Lower lobe of right lung (tissue), 2 donors: ENCODE results near the gene ABCF1. TPM values are rescaled to one million over a fixed set of nuclear protein-coding genes. Genes with fewer than 3 reads are reported as not detected.
A peak's percentile ranks its signal among the peaks of the same experiment; 100 is the strongest.

Experiments used
- ATAC-seq, 2 donors: fragments of 200-7000 bp; cut with Tn5 transposase; one replicate each; pipeline ENCODE4 v1.9.1; 2020 to 2022; ENCODE audit warnings: mild to moderate bottlenecking in 2 of 2, moderate library complexity in 2 of 2
- DNase-seq: peaks from one replicate; pipeline ENCODE4 v3.0.0-alpha.2; 2020
- H3K27ac ChIP-seq: fragments of 200-600 bp; one replicate; pipeline ENCODE4 v1.8.0; 2022
- H3K27me3 ChIP-seq: fragments of 200-600 bp; one replicate; pipeline ENCODE4 v1.8.0; 2022; ENCODE audit warnings: low read depth
- H3K36me3 ChIP-seq: fragments of 200-600 bp; one replicate; pipeline ENCODE4 v1.8.0; 2022; ENCODE audit warnings: mild to moderate bottlenecking
- H3K4me1 ChIP-seq: fragments of 200-600 bp; one replicate; pipeline ENCODE4 v1.8.0; 2022
- H3K4me3 ChIP-seq: fragments of 200-600 bp; one replicate; pipeline ENCODE4 v1.8.0; 2022; ENCODE audit warnings: mild to moderate bottlenecking
- H3K9me3 ChIP-seq: fragments of 200-600 bp; one replicate; pipeline ENCODE4 v1.8.0; 2022
- CTCF ChIP-seq: fragments of 200-600 bp; IDR thresholded peaks from one replicate; pipeline ENCODE4 v1.8.0; 2022; ENCODE audit warnings: antibody characterized with exemption, mild to moderate bottlenecking
- intact Hi-C: fragments of 100-400 bp; cut with DNase I; formaldehyde crosslinking; loops from one replicate; pipeline ENCODE4 v1.11.0; 2022
- total RNA-seq: library from RNA; stranded (reverse); fragmentation: NEBNext Ultra II Directional; extraction: Animal tissue kit (Norgen Biotek cat#: 25700); gene quantifications from one replicate; pipeline ENCODE4 v1.2.1, GENCODE V29; 2021
- donor health status: DM: no; HTN: yes; CAD: no; lungs with severe emphysema.

Gene ABCF1
- total RNA-seq, 1 donor from 2014 or later = 40.0 TPM

DNA sequence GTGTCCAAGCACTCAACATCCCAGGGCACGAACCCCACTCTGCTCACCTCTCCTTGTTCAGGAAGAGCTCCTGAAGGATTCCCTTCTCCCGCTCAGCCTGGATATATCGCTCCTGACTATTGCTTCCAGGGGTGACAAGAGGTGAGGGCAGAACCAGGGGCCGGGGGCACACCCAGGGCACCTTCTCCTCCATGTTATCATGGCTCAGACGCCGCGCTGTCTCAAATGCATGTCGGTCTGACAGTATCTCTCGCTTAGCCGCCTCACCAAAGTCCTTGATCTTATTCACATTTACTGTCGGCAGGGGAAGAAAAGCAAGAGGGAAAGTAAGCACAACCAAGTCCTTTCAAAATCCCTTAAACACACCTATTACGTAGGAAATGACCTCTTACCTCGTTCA, 32.7 kb downstream of the ABCF1 start:
- Histone ChIP-seq H3K36me3 (peaks cover 90% of the 10 kb centered on the region), H3K27me3 (no peaks in the 10 kb centered on the region), H3K27ac (no peak overlapping the region), H3K4me1 (peaks cover 10% of the 10 kb centered on the region), H3K9me3 (no peaks in the 10 kb centered on the region), H3K4me3 (no peak overlapping the region)
- no peak for TF ChIP-seq CTCF
- no peak for ATAC-seq
- intact Hi-C loops = no loop called here
- DNase-seq = no peak

DNA sequence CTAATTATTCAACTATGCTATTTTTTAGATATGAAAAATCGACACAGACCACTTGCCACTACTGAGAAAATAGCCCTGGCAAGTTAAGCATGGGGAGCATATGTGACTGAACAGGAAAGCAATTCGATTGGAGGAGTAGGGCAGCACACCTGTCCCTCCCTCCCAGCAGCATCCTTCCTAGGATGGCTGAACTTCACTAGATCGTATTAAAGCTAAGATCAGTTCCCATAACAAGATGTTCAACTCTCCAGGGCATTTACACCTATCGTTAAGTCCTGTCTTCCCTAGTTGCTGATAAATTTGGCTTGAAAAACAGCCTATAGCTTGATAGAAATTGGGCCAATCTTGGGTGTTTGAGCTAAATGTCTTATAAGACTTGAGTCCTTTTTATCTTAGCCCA, 38.8 kb downstream of the ABCF1 start:
- ATAC-seq (no peak), DNase-seq (no peak)
- no peak overlapping the region for H3K4me3 ChIP-seq
- no peak for TF ChIP-seq CTCF
- intact Hi-C loops = no loop called here
- peaks cover 48% of the 10 kb centered on the region for H3K36me3 ChIP-seq
- no peaks in the 10 kb centered on the region for H3K27me3 ChIP-seq
- H3K4me1 ChIP-seq = peaks cover 58% of the 10 kb centered on the region
- no peaks in the 10 kb centered on the region for H3K9me3 ChIP-seq
- H3K27ac ChIP-seq = no peak overlapping the region

- Histone ChIP-seq H3K4me1 (peaks cover 58% of the 10 kb centered on the region), H3K27ac (no peak overlapping the region), H3K4me3 (no peak overlapping the region), H3K27me3 (no peaks in the 10 kb centered on the region), H3K9me3 (no peaks in the 10 kb centered on the region), H3K36me3 (peaks cover 39% of the 10 kb centered on the region)
- no peak for ATAC-seq
- intact Hi-C loops = no loop called here
- DNase-seq = no peak
- no peak for TF ChIP-seq CTCF
Observed at GRCh38 chr6:30611150-30611855, 40.1 kb downstream of the ABCF1 start.

- DNase-seq (no peak), ATAC-seq (no peak)
- Histone ChIP-seq H3K27ac (no peak overlapping the region), H3K27me3 (no peaks in the 10 kb centered on the region), H3K4me1 (peaks cover 58% of the 10 kb centered on the region), H3K36me3 (peaks cover 39% of the 10 kb centered on the region), H3K4me3 (no peak overlapping the region), H3K9me3 (no peaks in the 10 kb centered on the region)
- TF ChIP-seq CTCF = no peak
- intact Hi-C loops = no loop called here
Observed at GRCh38 chr6:30611856-30612194, 40.6 kb downstream of the ABCF1 start.

DNA sequence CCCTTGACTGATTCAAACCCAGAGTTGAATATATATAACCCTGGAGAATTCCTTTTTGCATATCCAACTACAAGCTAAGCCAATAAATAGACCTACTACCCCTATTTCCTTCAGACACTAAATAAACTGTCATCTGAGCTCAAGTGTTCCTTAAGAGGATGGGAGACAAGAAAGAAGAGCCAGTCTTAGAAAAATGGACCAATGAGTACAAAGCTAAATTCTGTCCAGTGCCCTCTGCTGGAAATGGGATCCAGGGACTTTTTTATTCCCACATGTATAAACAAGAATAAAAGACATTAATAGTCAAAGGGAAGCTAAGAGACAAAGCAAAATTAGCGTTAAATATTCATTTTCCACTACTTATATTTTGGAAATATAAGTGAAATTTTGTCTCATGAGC, 41.0 kb downstream of the ABCF1 start:
- peak; percentile 21 for TF ChIP-seq CTCF
- no peaks in the 10 kb centered on the region for H3K9me3 ChIP-seq
- H3K27me3 ChIP-seq = no peaks in the 10 kb centered on the region
- peaks cover 36% of the 10 kb centered on the region for H3K36me3 ChIP-seq
- peaks cover 58% of the 10 kb centered on the region for H3K4me1 ChIP-seq
- no peak overlapping the region for H3K4me3 ChIP-seq
- peak overlapping the region; percentile 94 for H3K27ac ChIP-seq
- DNase-seq (no peak), ATAC-seq (no peak)
- intact Hi-C loops = no loop called here
